ENCODE measurements around the gene IRF7.
"Not testable (repeated sequence)": the region's sequence is repeated elsewhere in the genome, so short reads cannot be mapped to it uniquely, and the experiment has no call there.

- TF ChIP-seq CTCF (IDR thresholded peaks at IDR 0.05); POLR2AphosphoS5 (IDR thresholded peaks at IDR 0.05; ENCODE audit: insufficient read depth in 1 of 2, low read depth in 1 of 2): not testable (repeated sequence)
These were observed 41.6 kb downstream of the IRF7 start for GRCh38 chr11:574031-574570.

Measured in vagina (tissue), 2 donors.